Small intestine (tissue), 7 donors: ENCODE measurements around the gene TBATA. TPM values are rescaled to one million over a fixed set of nuclear protein-coding genes. Genes with fewer than 3 reads are reported as not detected.

Experiments used
- DNase-seq, 2 donors: peaks; one replicate each; pipeline versions ENCODE4 v3.0.0 to v3.0.0-alpha.2; 2013
- FAIRE-seq: peaks from 2 replicates; lab custom pipeline; 2012; peaks lifted over from hg19 to GRCh38; lab: Jason Lieb, UNC
- H3K27ac ChIP-seq, 3 donors: one replicate each; pipeline ENCODE4 v1.5.1; 2013; ENCODE audit warnings: low read length in 2 of 3, mild to moderate bottlenecking in 2 of 3, control low read depth in 1 of 3, inconsistent platforms in 1 of 3, low read depth in 1 of 3, moderate library complexity in 1 of 3
- H3K27me3 ChIP-seq, 3 donors: one replicate each; pipeline ENCODE4 v1.6.1; 2013; ENCODE audit warnings: low read length in 3 of 3, inconsistent platforms in 1 of 3; ENCODE audit not compliant: control insufficient read depth in 3 of 3, insufficient read depth in 3 of 3
- H3K36me3 ChIP-seq, 3 donors: one replicate each; pipeline ENCODE4 v1.6.1; 2013; ENCODE audit warnings: low read length in 3 of 3, inconsistent platforms in 1 of 3, low read depth in 1 of 3, mild to moderate bottlenecking in 1 of 3, moderate library complexity in 1 of 3; ENCODE audit not compliant: control insufficient read depth in 3 of 3, insufficient read depth in 2 of 3
- H3K4me1 ChIP-seq, 3 donors: one replicate each; pipeline ENCODE4 v1.6.1; 2013; ENCODE audit warnings: low read length in 2 of 3, inconsistent platforms in 1 of 3, low read depth in 1 of 3, mild to moderate bottlenecking in 1 of 3, moderate library complexity in 1 of 3; ENCODE audit not compliant: control insufficient read depth in 3 of 3, insufficient read depth in 2 of 3
- H3K4me3 ChIP-seq, 3 donors: one replicate each; pipeline ENCODE4 v1.5.1; 2013; ENCODE audit warnings: low read length in 3 of 3, control low read depth in 1 of 3, inconsistent platforms in 1 of 3, low read depth in 1 of 3, mild to moderate bottlenecking in 1 of 3, moderate library complexity in 1 of 3
- H3K9me3 ChIP-seq, 2 donors: one replicate each; pipeline ENCODE4 v1.6.1; 2013; ENCODE audit warnings: low read depth in 1 of 2, low read length in 1 of 2; ENCODE audit not compliant: control insufficient read depth in 2 of 2, insufficient read depth in 1 of 2
- WGBS, 3 donors: extraction: QIAGEN DNeasy Blood & Tissue Kit; methylation state at CpG; one replicate each; pipeline ENCODE4 v1.1.7; 2013; 5-methylcytosine and 5-hydroxymethylcytosine counted together
- polyA plus RNA-seq, 4 donors: library from polyadenylated mRNA; stranded (reverse) in 3 of 4; unstranded in 1 of 4; fragments of 200-250 nt in 3 of 4; fragments of 120-200 nt in 1 of 4; gene quantifications; one replicate each; pipeline versions ENCODE4 v1.2.1 to v1.2.3, GENCODE V29; 2013
- donor health status: healthy with polysubstance abuse.
- donor health status: control.
- donor health status: control.
- donor health status: Bipolar disorder and iron deficiency.
- donor health status: healthy.

TBATA gene
- polyA plus RNA-seq, 4 donors, result 0.09 TPM; not detected in 3

- H3K9me3 ChIP-seq, result no peaks in the 10 kb centered on the region
- DNase-seq (peak in 1 of 2 donors; percentile 20), FAIRE-seq (no peak)
- no peak overlapping the region for H3K4me3 ChIP-seq
- peaks cover 0 to 7% (median 0%) of the 10 kb centered on the region in 3 donors for H3K36me3 ChIP-seq
- H3K27ac ChIP-seq, result no peak overlapping the region
- peaks cover 0 to 10% (median 3%) of the 10 kb centered on the region in 3 donors for H3K4me1 ChIP-seq
- WGBS, 3 donors, result 77 to 82% (median 80%) methylated on average over 4 of the region's 4 CpGs
- H3K27me3 ChIP-seq, result no peaks in the 10 kb centered on the region
These were observed 28.9 kb upstream of the TBATA start for GRCh38 chr10:70814126-70814525.

- Histone ChIP-seq H3K4me1 (peaks cover 0 to 10% (median 0%) of the 10 kb centered on the region in 3 donors), H3K36me3 (peaks cover 0 to 3% (median 0%) of the 10 kb centered on the region in 3 donors), H3K27ac (no peak overlapping the region), H3K9me3 (no peaks in the 10 kb centered on the region), H3K4me3 (no peak overlapping the region), H3K27me3 (no peaks in the 10 kb centered on the region)
- FAIRE-seq, result no peak
- 94 to 95% (median 95%) methylated on average over 4 of the region's 4 CpGs for WGBS, 3 donors
- no peak for DNase-seq
These were observed 27.6 kb upstream of the TBATA start for GRCh38 chr10:70812814-70813213.

GRCh38 chr10:70811881-70812280 is 26.7 kb upstream of the TBATA start:
- Histone ChIP-seq H3K9me3 (no peaks in the 10 kb centered on the region), H3K4me1 (peaks cover 0 to 7% (median 0%) of the 10 kb centered on the region in 3 donors), H3K27ac (no peak overlapping the region), H3K4me3 (no peak overlapping the region), H3K36me3 (peaks cover 0 to under 1% (median 0%) of the 10 kb centered on the region in 3 donors), H3K27me3 (no peaks in the 10 kb centered on the region)
- 64 to 72% (median 69%) methylated on average over 3 of the region's 3 CpGs for WGBS, 3 donors
- DNase-seq (no peak), FAIRE-seq (no peak)

GRCh38 chr10:70810967-70811366 is 25.8 kb upstream of the TBATA start:
- no peak for DNase-seq
- no peak overlapping the region for H3K4me3 ChIP-seq
- no peak for FAIRE-seq
- no peak overlapping the region for H3K27ac ChIP-seq
- peaks cover 0 to 4% (median 0%) of the 10 kb centered on the region in 3 donors for H3K4me1 ChIP-seq
- 10 to 40% (median 34%) methylated on average over 1 of the region's 1 CpG for WGBS, 3 donors
- H3K36me3 ChIP-seq, result no peaks in the 10 kb centered on the region
- H3K27me3 ChIP-seq, result no peaks in the 10 kb centered on the region
- no peaks in the 10 kb centered on the region for H3K9me3 ChIP-seq

- H3K9me3 ChIP-seq, result no peaks in the 10 kb centered on the region
- H3K36me3 ChIP-seq, result no peaks in the 10 kb centered on the region
- no peak overlapping the region for H3K27ac ChIP-seq
- no peak for FAIRE-seq
- no peak overlapping the region for H3K4me3 ChIP-seq
- H3K27me3 ChIP-seq, result no peaks in the 10 kb centered on the region
- H3K4me1 ChIP-seq, result no peaks in the 10 kb centered on the region
- WGBS, 3 donors, result 82 to 94% (median 86%) methylated on average over 2 of the region's 2 CpGs
- DNase-seq, result no peak
These were observed 24.5 kb upstream of the TBATA start for GRCh38 chr10:70809726-70810125.

- FAIRE-seq (no peak), DNase-seq (no peak)
- no peaks in the 10 kb centered on the region for H3K27me3 ChIP-seq
- H3K9me3 ChIP-seq, result no peaks in the 10 kb centered on the region
- 73 to 82% (median 78%) methylated on average over 6 of the region's 6 CpGs for WGBS, 3 donors
- no peaks in the 10 kb centered on the region for H3K4me1 ChIP-seq
- no peak overlapping the region for H3K4me3 ChIP-seq
- no peaks in the 10 kb centered on the region for H3K36me3 ChIP-seq
- H3K27ac ChIP-seq, result no peak overlapping the region
These were observed 23.9 kb upstream of the TBATA start for GRCh38 chr10:70809011-70809611.

- 75 to 85% (median 79%) methylated on average over 3 of the region's 3 CpGs for WGBS, 3 donors
- H3K4me1 ChIP-seq, result no peaks in the 10 kb centered on the region
- no peak overlapping the region for H3K4me3 ChIP-seq
- no peaks in the 10 kb centered on the region for H3K27me3 ChIP-seq
- H3K27ac ChIP-seq, result no peak overlapping the region
- H3K9me3 ChIP-seq, result no peaks in the 10 kb centered on the region
- DNase-seq, result no peak
- H3K36me3 ChIP-seq, result no peaks in the 10 kb centered on the region
- FAIRE-seq, result no peak
These were observed 22.4 kb upstream of the TBATA start for GRCh38 chr10:70807556-70807955.

- FAIRE-seq (no peak), DNase-seq (no peak)
- no peak overlapping the region for H3K4me3 ChIP-seq
- no peaks in the 10 kb centered on the region for H3K36me3 ChIP-seq
- 95 to 98% (median 95%) methylated on average over 1 of the region's 1 CpG for WGBS, 3 donors
- H3K27ac ChIP-seq, result no peak overlapping the region
- H3K27me3 ChIP-seq, result no peaks in the 10 kb centered on the region
- no peaks in the 10 kb centered on the region for H3K9me3 ChIP-seq
- H3K4me1 ChIP-seq, result no peaks in the 10 kb centered on the region
These were observed 21.7 kb upstream of the TBATA start for GRCh38 chr10:70806841-70807240.
